Calu3 (cell line): ENCODE data around the gene ADAMTS17. TPM values are rescaled to one million over a fixed set of nuclear protein-coding genes. Genes with fewer than 3 reads are reported as not detected.

ENCODE experiments used
- BruUV-seq: library from RNA; stranded (reverse); fragments of 400-500 nt; replicated peaks from 2 replicates; lab custom pipeline; 2021; lab: Mats Ljungman, UMichigan
- CTCF ChIA-PET: fragments of 300-600 bp; sonication (Branson Sonifier 250); formaldehyde crosslinking; loops from one replicate; lab custom pipeline; 2022; ENCODE audit warnings: antibody characterized with exemption; lab: Charles Lee
- DNase-seq: peaks from one replicate; pipeline ENCODE4 v3.0.0; 2022
- H3K27ac Mint-ChIP-seq: one replicate; pipeline ENCODE4 v1.8.0; 2022; ENCODE audit warnings: mixed read lengths; ENCODE audit not compliant: unreplicated experiment
- H3K27me3 Mint-ChIP-seq: one replicate; pipeline ENCODE4 v1.8.0; 2022; ENCODE audit warnings: mixed read lengths; ENCODE audit not compliant: unreplicated experiment
- H3K36me3 Mint-ChIP-seq: one replicate; pipeline ENCODE4 v1.8.0; 2022; ENCODE audit warnings: mild to moderate bottlenecking, moderate library complexity, mixed read lengths; ENCODE audit not compliant: insufficient read depth, unreplicated experiment
- H3K4me1 Mint-ChIP-seq: one replicate; pipeline ENCODE4 v1.8.0; 2022; ENCODE audit warnings: mild to moderate bottlenecking, low read depth, mixed read lengths; ENCODE audit not compliant: unreplicated experiment
- H3K4me3 Mint-ChIP-seq: one replicate; pipeline ENCODE4 v1.8.0; 2022; ENCODE audit warnings: mild to moderate bottlenecking, low read depth, moderate library complexity, mixed read lengths; ENCODE audit not compliant: unreplicated experiment
- H3K9me3 Mint-ChIP-seq: one replicate; pipeline ENCODE4 v1.8.0; 2022; ENCODE audit warnings: low read depth, mixed read lengths; ENCODE audit not compliant: unreplicated experiment
- intact Hi-C: fragments of 100-400 bp; cut with micrococcal nuclease; formaldehyde crosslinking; loops from one replicate; pipeline ENCODE4 v1.10.0; 2022; ENCODE audit not compliant: unreplicated experiment
- total RNA-seq: library from RNA; stranded (reverse); gene quantifications from 2 replicates; pipeline ENCODE4 v1.2.3, GENCODE V29; 2022
- TF ChIP-seq, protein P1 (sequence below): fragments of 200-600 bp; IDR thresholded peaks from one replicate; pipeline ENCODE4 v1.8.0; 2022; ENCODE audit warnings: antibody characterized with exemption; ENCODE audit not compliant: unreplicated experiment

The ADAMTS17 gene
- total RNA-seq, 1 experiment from 2014 or later = 3.5 TPM

DNA sequence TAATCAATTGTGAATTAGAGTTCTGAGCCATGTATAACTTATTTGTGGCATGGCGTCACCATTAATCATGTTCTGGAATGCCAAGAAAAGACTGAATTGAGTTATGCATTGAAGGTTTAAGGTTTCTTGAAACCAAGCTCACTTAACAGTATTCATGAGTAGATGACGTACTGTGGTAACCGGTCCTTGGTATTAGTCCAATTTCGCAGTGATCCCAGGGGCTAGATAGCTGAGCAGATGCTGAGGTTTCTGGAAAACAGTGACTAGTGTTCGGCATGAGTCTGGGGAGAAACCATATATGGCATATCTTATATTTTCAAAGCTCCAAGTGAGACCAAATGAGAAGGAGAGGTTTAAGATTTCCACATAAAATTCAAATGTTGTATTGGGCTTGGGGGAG, 390.3 kb downstream of the ADAMTS17 start:
- TF ChIP-seq, protein P1, sequence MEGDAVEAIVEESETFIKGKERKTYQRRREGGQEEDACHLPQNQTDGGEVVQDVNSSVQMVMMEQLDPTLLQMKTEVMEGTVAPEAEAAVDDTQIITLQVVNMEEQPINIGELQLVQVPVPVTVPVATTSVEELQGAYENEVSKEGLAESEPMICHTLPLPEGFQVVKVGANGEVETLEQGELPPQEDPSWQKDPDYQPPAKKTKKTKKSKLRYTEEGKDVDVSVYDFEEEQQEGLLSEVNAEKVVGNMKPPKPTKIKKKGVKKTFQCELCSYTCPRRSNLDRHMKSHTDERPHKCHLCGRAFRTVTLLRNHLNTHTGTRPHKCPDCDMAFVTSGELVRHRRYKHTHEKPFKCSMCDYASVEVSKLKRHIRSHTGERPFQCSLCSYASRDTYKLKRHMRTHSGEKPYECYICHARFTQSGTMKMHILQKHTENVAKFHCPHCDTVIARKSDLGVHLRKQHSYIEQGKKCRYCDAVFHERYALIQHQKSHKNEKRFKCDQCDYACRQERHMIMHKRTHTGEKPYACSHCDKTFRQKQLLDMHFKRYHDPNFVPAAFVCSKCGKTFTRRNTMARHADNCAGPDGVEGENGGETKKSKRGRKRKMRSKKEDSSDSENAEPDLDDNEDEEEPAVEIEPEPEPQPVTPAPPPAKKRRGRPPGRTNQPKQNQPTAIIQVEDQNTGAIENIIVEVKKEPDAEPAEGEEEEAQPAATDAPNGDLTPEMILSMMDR = no peak
- CTCF ChIA-PET = interaction anchor here (0.5 kb wide), 1 partner anchor 23 kb away, joined by 3 read pairs; no protein-coding TSS in a partner anchor
- Mint-ChIP-seq H3K27ac (no peak overlapping the region), H3K4me3 (no peak overlapping the region), H3K36me3 (no peaks in the 10 kb centered on the region), H3K9me3 (peaks cover 12% of the 10 kb centered on the region), H3K4me1 (no peaks in the 10 kb centered on the region), H3K27me3 (no peaks in the 10 kb centered on the region)
- intact Hi-C loops = no loop called here
- BruUV-seq = no TSS peak
- DNase-seq = no peak

DNA sequence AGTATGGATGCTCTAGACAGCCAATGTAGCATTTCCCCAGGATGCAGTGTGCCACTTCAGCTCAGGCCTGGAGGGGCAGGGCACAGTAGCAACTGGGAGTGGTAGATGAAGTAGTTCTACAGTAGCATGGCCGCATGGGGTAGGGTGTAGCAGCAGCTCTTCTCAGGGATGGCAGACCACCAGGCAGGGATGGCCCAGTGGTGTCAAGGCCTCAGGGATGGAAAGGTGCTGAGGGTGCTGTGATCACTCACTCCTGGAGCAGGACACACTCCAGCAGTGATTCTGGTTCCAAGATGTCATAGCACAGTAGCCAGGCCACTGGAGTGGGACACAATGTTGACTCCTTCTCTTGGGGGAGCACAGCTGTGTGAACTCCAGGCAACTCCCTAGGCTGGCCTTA, 397.6 kb downstream of the ADAMTS17 start:
- TF ChIP-seq, protein P1 = no peak
- CTCF ChIA-PET = no interaction called here
- H3K4me3 Mint-ChIP-seq = no peak overlapping the region
- no peaks in the 10 kb centered on the region for H3K36me3 Mint-ChIP-seq
- no TSS peak for BruUV-seq
- intact Hi-C loops = no loop called here
- no peaks in the 10 kb centered on the region for H3K4me1 Mint-ChIP-seq
- DNase-seq = no peak
- no peak overlapping the region for H3K27ac Mint-ChIP-seq
- H3K27me3 Mint-ChIP-seq = no peaks in the 10 kb centered on the region
- peaks cover 8% of the 10 kb centered on the region for H3K9me3 Mint-ChIP-seq

DNA sequence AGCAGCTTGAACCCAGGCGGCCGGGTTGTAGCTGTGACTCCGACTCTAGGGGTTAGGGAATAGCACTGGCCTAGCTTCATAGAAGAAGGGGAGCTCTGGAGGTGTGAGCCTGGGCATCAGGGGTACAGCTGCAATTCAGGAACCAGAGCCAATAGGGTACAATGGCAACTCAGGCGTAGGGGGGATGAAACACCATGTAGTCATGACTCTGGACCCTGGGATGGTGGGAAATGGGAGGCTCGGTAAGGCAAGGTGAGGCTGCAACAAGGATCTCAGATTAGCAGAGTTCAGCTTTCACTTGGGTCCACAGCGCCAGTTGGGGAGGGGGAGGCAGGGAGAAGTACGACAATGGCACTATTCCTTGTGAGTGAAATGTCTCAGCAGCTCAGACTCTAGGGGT, 398.3 kb downstream of the ADAMTS17 start:
- no TSS peak for BruUV-seq

DNA sequence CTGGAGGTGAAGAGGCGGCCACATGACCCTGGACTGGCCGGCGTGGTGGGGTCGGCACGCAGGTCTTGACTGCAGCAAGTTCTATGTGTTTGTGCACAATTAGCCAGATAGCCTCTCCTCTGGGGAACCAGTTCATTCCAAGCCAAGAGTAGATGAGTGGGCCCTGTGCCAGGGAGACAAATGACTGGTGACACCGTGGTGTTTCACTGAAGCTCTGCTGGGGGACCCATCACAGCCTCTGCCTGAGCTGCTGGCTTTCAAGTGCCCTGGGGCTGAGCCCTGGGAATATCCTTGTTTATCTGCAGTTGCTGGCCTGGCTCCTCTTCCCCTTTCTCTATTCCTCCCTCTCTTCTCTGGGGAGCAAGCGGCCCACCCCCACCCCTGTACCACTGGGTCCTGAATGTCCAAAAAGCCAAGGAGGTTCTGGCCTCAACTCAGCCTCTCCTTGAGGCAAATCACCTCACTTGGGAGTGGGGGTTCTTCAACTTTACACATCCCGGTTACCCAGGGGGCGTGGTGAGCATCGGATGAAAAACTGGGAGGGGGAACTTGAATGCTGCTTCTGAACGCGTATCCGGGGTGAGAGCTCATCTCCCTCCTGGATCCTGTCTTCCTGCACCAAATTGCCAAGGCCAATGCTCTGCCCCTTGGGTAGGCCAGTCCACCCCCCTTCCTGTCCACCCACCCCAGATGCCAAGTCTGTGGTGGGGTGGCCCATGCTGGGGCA, 408.9 kb downstream of the ADAMTS17 start:
- intact Hi-C loops = no loop called here
- Mint-ChIP-seq H3K36me3 (peaks cover 8% of the 10 kb centered on the region), H3K4me1 (no peaks in the 10 kb centered on the region), H3K4me3 (no peak overlapping the region), H3K27ac (no peak overlapping the region), H3K27me3 (peaks cover 40% of the 10 kb centered on the region), H3K9me3 (no peaks in the 10 kb centered on the region)
- no TSS peak for BruUV-seq
- CTCF ChIA-PET = no interaction called here
- no peak for DNase-seq
- TF ChIP-seq, protein P1 = no peak

More for the DNA sequence above, 398.3 kb downstream of the ADAMTS17 start:
- Mint-ChIP-seq H3K4me1 (no peaks in the 10 kb centered on the region), H3K9me3 (peaks cover 8% of the 10 kb centered on the region), H3K27me3 (no peaks in the 10 kb centered on the region), H3K36me3 (no peaks in the 10 kb centered on the region), H3K4me3 (no peak overlapping the region), H3K27ac (no peak overlapping the region)
- CTCF ChIA-PET = no interaction called here
- DNase-seq = no peak
- intact Hi-C loops = no loop called here
- TF ChIP-seq, protein P1 = no peak
